ENCODE results near the gene SRBD1.

The SRBD1 gene

DNA sequence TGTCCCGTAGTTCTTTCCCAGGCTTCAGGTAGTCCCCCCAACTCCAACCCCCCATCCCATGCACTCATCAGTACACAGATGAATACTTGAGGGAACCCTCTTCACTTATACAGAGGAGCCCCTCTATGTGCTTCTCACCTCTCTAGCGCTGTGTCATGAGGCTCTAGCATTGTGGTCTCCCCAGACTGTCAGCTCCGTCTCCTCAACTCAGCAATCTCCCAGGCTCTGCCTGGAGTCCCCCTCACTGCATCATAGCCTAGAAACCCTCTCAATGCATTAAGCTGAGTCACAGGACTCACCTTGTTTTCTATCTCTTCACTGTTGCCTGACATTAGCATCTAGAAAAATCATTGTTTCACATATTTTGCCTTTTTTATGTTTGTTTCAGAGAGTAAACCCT, 20.3 kb upstream of the SRBD1 start:
- DNase-seq = no peak

- no peak for DNase-seq
Observed at GRCh38 chr2:45629971-45630370, 18.9 kb upstream of the SRBD1 start.

DNA sequence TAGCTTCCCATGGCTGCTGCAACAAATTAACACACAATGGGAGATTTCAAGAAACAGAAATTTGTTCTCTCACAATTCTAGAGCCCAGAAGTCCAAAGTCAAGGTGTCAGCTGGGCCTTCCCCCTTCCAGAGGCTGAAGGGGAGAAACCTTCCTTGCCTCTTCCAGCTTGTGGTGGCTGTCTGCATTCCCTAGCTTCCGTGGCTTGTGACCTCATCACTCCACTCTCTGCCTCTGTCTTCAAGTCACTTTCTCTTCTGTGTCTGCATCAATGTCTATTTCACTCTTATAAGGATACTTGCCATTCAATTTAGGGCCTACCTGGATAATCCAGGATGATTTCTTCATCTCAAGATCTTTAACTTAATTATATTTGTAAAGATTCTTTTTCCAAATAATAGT, 16.8 kb upstream of the SRBD1 start:
- no peak for DNase-seq

GRCh38 chr2:45626387-45627221, 15.5 kb upstream of the SRBD1 start:
- DNase-seq = peak; percentile 73

GRCh38 chr2:45625824-45626223, 14.8 kb upstream of the SRBD1 start:
- DNase-seq = no peak

- DNase-seq = no peak
Observed at GRCh38 chr2:45623098-45623497, 12.0 kb upstream of the SRBD1 start.

DNA sequence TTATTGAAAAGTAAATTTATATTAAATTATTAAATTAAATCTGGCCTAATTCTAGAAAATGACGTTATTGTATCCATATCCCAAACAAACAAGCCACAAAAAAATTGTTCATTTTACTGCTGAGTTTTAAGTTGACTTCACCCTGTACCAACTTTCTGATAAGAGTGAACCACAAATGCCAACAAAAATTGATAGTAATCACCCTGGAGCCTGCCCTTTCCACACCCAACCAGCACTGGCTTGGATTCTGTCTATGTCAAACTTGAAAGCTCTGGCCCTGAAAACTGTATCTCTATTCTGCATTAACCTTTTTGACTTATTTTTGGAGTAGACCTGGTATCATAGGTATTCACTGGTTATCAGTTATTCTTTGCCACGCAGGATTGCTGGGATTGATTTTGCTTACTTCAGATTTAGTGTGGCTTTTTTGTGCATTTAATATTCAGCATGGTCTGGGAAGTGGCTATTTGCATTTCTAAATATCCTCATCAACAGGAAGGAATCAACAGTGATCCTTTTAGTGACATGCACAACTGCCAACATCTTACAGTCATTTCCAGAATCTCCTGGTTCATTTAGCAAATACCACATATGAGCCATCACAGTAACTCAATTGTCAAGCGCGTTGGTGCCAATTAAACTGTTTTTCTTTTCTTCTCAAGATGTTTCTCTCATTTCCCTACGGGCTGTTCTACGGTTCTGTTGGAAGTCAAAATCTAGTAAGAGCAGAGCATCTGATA, 11.4 kb upstream of the SRBD1 start:
- DNase-seq = no peak

- no peak for DNase-seq
Observed at GRCh38 chr2:45617496-45617895, 6.4 kb upstream of the SRBD1 start.

- no peak for DNase-seq
Observed at GRCh38 chr2:45616658-45617411, 5.8 kb upstream of the SRBD1 start.

DNA sequence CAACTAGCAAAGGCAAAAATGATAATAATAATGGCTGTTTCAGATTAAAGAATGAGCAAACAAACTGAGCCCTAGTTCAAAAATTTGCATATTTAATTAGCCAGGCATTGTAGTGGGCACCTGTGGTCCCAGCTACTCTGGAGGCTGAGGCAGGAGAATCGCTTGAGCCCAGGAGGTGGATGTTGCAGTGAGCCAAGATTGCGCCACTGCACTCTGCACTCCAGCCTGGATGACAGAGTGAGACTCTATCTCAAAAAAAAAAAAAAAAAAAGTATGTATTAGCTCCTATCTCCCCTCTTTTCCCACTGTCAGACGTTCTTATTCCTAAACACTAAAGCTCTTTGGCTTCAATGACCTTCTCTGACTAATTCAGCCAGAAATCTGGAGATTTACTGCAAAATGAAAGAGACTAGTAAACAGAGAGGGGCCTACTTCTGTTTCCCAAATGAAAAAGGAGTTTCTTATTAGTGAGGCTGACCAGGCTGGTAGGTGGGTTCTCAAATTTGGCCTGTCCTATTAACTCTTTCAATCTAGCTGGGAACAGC, 3.9 kb upstream of the SRBD1 start:
- no peak for DNase-seq

GRCh38 chr2:45614330-45614729, 3.3 kb upstream of the SRBD1 start:
- no peak for DNase-seq

DNA sequence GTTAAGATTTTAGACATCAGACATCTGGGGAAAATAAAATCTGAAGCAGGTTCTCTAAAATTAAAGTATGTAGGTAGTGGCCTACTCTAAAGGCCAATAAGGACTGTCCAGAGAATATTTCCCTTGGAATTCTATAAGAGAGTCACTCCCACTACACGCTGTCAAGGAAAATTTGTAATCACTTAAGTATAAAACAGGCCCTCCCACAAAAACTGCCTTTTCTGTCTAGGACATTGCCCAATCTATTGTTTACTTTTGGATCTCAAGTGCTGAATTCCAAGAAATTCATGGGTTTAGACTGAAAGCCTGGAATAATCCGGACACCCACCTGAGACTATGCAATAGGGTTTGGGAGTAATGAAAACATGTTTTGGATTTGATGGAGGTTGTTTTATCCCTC, 1.7 kb upstream of the SRBD1 start:
- no peak for DNase-seq

DNA sequence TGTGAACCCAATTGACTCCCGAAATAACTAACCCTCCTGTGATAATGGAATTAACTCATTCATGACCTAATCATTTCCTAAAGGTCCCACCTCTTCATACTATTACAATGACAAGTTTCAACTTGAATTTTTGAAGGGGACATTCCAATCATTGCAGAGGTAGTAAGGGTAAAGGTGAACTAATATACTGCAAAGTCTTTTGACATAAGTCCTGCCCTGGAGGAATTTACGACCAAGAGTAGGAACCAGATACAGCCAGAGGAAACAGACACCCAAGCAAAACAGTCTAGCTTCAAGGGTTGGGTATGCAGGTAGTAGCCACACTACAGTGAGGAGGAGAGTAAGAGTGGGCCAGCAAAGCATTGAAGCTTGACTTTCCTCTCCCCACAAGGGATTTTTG, 1.2 kb upstream of the SRBD1 start:
- DNase-seq = no peak

DNA sequence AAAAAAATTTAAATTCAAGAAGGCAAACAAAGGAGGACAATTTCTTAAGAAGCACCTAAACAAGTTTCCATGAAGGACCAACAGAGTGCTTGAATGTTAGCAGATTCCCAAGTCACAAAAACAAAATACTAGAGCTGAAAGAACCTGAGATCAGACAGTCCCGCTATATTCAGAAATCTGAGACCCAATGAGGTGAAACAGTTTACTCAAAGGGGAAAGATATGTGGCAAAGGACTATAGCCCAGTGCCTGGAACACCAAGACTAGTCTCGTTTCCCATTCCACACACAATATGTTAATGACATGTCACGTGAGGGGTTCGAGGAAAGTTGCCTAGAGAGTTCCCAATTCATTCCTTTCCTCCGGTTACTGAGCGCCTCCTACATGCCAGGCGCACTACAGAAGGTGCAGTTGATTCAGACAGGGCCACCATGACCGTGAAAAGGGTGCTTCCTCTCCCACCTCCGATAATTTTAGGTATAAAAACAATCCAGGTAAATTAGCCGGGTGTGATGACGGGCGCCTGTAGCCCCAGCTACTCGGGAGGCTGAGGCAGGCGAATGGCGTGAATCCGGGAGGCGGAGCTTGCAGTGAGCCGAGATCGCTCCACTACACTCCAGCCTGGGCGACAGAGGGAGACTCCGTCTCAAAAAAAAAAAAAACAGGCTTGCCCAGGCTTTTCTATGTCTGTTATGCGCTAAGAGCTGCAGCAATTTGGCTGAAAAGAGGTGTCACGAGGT, 617 bp downstream of the SRBD1 start:
- peak; percentile 41 for DNase-seq

GRCh38 chr2:45607701-45608100, 3.4 kb downstream of the SRBD1 start:
- DNase-seq = no peak

DNA sequence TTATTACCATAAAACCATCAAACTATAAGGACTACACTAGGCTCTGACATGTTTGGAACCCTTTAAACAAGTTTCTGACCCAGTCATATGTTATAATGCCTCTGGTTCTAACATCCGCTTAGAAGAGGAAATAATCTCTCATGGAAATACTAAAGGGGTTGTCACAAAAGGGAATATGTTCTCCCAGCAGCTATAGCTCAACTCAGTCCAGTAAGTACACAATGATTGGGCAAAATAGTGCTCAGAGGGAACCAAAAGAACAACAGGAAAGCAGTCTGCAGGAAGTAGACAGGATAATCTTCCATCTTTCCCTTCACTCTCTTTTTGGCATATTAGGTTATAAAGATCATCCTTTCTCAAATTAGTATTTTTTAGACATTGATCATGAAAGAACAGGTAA, 4.3 kb downstream of the SRBD1 start:
- DNase-seq = no peak

- DNase-seq = no peak
Observed at GRCh38 chr2:45605116-45605515, 6.0 kb downstream of the SRBD1 start.

DNA sequence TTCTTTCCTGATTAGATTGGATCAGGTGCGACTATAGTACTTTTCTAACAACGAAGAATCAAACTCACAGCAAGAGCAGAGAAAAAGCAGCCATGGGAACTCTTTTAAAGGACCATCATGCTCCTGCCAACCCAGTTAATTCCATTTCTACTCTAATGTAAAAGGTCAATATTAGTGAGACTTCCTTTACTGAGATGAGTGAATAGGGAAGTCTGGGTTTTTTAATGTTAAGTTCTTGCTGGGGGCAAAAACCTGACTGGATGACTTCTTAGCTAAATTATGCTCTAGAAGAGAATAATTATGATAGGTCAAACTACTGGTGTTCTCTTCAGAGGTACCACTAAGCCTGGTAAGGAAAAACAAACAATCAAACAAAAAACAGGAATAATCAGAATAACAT, 8.4 kb downstream of the SRBD1 start:
- DNase-seq = no peak

DNA sequence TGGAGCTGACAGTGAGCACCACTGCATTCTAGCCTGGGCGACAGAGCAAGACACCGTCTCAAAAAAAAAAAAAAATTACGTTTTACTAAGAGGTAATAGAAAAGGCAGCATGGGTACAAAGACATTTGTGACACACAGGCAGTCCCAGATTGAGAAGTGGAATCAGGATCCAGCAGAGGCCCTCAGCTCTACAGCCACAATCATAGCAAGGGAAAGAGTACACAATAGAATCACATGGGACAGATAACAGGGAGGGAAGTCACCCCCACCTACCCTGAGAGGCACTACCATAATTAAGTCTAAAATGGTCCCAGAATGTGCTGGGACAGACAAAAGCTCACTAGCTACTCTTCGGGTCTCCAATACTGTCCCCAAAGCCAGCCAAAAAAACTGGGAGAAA, 12.5 kb downstream of the SRBD1 start:
- no peak for DNase-seq

DNA sequence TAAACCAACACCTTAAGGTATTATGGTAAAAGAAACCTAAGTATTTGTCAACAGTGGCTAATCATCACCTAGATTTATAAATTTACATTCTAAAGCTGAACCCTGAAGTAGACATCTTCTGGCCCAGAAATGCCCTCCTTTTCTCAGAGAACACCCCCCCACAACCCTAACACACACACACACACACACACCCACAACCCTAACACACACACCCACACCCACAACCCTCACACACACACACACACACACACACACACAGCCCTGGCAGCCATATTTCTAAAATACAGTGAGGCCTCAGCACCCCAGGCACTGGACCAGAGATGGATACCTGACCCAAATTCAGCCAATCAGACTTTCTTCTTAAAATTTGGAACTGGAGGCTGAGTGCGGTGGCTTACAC, 14.3 kb downstream of the SRBD1 start:
- no peak for DNase-seq

DNA sequence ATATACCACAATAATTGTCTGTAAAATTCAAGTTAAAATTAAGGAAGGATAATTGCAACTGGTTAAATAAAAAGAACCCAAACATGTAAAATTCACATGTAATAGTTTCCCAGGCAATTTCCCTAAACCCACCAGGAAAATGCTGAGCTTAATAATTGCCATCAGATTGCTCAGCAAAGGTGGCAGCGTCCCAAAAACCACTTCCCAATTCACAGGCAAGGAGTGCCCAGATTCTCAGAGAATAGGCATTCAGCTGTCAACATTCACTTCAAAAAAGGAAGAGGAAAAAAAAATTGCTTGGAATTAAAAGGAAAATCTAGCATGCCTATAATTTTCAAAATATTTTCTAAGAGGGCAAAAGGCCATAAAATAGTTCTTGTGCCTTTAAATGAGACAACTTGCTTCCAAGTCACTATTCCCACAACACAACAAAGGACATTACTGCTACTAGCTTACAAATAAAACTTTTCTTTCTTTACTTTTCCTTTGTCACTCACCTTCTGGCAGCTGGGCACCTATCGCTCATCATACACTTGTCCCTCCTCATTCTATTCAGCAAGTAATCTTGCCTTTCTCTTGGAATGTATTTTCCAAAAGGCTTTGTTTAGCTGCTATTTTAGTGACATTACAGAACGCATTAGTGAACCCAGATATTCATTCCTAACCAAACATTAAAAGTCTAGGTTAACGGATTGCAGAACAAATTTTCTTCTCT, 15.2 kb downstream of the SRBD1 start:
- DNase-seq = no peak

DNA sequence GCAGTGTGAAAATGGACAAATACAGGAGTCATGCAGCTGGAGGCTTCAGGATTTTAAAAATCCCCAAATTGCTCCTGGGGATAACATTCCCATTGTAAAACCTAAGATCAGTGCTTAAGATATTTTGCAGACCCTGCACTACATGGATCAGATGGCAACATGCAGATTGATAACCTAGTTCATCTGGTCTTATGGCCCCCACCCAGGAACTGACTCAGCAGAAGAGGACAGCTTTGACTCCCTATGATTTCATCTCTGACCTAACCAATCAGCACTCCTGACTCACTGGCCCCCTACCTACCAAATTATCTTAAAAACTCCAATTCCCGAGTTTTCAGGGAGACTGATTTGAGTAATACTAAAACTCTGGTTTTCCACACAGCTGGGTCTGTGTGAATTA, 20.0 kb downstream of the SRBD1 start:
- DNase-seq = no peak

Data from NCI-H774 (cell line).